ENCODE results near the gene AFG3L2. TPM values are rescaled to one million over a fixed set of nuclear protein-coding genes. Genes with fewer than 3 reads are reported as not detected.

Gene AFG3L2
- total and polyA plus RNA-seq, 2 of the 13 experiments (the other 11 are each of a cell fraction or from before 2014, with no cell fraction given): 28.6 to 86.9 TPM

DNA sequence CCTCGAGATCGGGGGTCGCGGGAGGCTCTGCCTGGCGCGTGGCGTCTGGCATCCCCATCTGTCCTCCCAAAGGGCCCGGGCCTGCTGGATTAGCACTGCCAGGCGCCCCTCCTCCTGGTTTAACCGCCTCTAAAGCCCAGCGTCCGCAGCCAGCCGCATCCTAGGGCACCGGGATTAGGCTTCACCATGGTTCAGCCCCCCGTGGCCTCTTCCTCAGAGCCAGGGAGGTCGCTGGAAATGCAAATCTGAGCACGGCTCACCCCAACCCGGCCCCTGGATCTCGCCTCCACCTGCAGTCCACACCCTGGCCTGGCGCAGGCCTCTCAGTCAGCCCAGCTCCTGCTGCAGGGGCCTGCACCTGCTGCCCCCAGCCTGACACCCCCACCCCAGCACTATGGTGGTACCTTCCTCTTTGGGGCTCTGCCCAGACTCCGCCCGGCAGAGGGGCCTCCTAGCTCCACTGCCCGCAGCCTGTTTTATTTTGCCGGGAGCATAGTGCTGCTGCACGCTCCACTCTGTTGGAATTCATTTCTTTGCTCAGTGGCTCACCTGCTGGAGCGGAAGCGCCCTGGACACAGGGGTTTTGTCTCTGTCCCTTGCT, 43.9 kb upstream of the AFG3L2 start (continued):
- TF ChIP-seq ZNF816 (CRISPR knock-in tag; IDR thresholded peaks at IDR 0.05; ENCODE audit: borderline replicate concordance) (peak; percentile 72; the same call in 1 of the 2 replicates), ZSCAN9 (CRISPR knock-in tag; IDR thresholded peaks at IDR 0.05; ENCODE audit: borderline replicate concordance) (peak; percentile 19; the same call in 1 of the 2 replicates), TBX2 (CRISPR knock-in tag; IDR thresholded peaks at IDR 0.05; ENCODE audit: borderline replicate concordance) (peak; percentile 47; the same call in 1 of the 2 replicates), EED (CRISPR knock-in tag; IDR thresholded peaks at IDR 0.05) (0 out of 2 replicates have a peak, but pooled peaks have one; percentile 59), ZBTB7B (CRISPR knock-in tag; IDR thresholded peaks at IDR 0.05) (peak; percentile 64; the same call in 1 of the 2 replicates), SIN3A (IDR thresholded peaks at IDR 0.05; ENCODE audit: borderline replicate concordance, low read depth, low read length) (peak; percentile 33; the same call in 1 of the 2 replicates), KDM2A (CRISPR knock-in tag; IDR thresholded peaks at IDR 0.05; ENCODE audit: borderline replicate concordance, low read depth) (peak; percentile 59; the same call in 1 of the 2 replicates), YEATS2 (CRISPR knock-in tag; IDR thresholded peaks at IDR 0.05; ENCODE audit: borderline replicate concordance) (peak; percentile 55; the same call in 1 of the 2 replicates), ZNF337 (CRISPR knock-in tag; IDR thresholded peaks at IDR 0.05; ENCODE audit: borderline replicate concordance, low read depth) (no peak), KLF9 (CRISPR knock-in tag; IDR thresholded peaks at IDR 0.05; ENCODE audit: low read depth) (0 out of 2 replicates have a peak, but pooled peaks have one; percentile 36), GZF1 (CRISPR knock-in tag; IDR thresholded peaks at IDR 0.05) (no peak), MYC (CRISPR knock-in tag; IDR thresholded peaks at IDR 0.05; ENCODE audit: borderline replicate concordance) (peak; percentile 70), ADNP (CRISPR knock-in tag; IDR thresholded peaks at IDR 0.05) (no peak), ZSCAN31 (CRISPR knock-in tag; IDR thresholded peaks at IDR 0.05; ENCODE audit: low read depth) (peak; percentile 57; the same call in 1 of the 2 replicates), ELF1 (CRISPR knock-in tag; IDR thresholded peaks at IDR 0.05) (peak; percentile 34; the same call in 1 of the 2 replicates)
- TF ChIP-seq, protein P1, sequence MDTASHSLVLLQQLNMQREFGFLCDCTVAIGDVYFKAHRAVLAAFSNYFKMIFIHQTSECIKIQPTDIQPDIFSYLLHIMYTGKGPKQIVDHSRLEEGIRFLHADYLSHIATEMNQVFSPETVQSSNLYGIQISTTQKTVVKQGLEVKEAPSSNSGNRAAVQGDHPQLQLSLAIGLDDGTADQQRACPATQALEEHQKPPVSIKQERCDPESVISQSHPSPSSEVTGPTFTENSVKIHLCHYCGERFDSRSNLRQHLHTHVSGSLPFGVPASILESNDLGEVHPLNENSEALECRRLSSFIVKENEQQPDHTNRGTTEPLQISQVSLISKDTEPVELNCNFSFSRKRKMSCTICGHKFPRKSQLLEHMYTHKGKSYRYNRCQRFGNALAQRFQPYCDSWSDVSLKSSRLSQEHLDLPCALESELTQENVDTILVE (CRISPR knock-in tag; IDR thresholded peaks at IDR 0.05): 0 out of 2 replicates have a peak, but pooled peaks have one; percentile 48
- TF ChIP-seq, protein P2, sequence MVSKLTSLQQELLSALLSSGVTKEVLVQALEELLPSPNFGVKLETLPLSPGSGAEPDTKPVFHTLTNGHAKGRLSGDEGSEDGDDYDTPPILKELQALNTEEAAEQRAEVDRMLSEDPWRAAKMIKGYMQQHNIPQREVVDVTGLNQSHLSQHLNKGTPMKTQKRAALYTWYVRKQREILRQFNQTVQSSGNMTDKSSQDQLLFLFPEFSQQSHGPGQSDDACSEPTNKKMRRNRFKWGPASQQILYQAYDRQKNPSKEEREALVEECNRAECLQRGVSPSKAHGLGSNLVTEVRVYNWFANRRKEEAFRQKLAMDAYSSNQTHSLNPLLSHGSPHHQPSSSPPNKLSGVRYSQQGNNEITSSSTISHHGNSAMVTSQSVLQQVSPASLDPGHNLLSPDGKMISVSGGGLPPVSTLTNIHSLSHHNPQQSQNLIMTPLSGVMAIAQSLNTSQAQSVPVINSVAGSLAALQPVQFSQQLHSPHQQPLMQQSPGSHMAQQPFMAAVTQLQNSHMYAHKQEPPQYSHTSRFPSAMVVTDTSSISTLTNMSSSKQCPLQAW (CRISPR knock-in tag; IDR thresholded peaks at IDR 0.05): peak; percentile 65; the same call in 1 of the 2 replicates
- TF ChIP-seq, protein P3, sequence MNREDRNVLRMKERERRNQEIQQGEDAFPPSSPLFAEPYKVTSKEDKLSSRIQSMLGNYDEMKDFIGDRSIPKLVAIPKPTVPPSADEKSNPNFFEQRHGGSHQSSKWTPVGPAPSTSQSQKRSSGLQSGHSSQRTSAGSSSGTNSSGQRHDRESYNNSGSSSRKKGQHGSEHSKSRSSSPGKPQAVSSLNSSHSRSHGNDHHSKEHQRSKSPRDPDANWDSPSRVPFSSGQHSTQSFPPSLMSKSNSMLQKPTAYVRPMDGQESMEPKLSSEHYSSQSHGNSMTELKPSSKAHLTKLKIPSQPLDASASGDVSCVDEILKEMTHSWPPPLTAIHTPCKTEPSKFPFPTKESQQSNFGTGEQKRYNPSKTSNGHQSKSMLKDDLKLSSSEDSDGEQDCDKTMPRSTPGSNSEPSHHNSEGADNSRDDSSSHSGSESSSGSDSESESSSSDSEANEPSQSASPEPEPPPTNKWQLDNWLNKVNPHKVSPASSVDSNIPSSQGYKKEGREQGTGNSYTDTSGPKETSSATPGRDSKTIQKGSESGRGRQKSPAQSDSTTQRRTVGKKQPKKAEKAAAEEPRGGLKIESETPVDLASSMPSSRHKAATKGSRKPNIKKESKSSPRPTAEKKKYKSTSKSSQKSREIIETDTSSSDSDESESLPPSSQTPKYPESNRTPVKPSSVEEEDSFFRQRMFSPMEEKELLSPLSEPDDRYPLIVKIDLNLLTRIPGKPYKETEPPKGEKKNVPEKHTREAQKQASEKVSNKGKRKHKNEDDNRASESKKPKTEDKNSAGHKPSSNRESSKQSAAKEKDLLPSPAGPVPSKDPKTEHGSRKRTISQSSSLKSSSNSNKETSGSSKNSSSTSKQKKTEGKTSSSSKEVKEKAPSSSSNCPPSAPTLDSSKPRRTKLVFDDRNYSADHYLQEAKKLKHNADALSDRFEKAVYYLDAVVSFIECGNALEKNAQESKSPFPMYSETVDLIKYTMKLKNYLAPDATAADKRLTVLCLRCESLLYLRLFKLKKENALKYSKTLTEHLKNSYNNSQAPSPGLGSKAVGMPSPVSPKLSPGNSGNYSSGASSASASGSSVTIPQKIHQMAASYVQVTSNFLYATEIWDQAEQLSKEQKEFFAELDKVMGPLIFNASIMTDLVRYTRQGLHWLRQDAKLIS (CRISPR knock-in tag; IDR thresholded peaks at IDR 0.05): no peak
- TF ChIP-seq, protein P4, sequence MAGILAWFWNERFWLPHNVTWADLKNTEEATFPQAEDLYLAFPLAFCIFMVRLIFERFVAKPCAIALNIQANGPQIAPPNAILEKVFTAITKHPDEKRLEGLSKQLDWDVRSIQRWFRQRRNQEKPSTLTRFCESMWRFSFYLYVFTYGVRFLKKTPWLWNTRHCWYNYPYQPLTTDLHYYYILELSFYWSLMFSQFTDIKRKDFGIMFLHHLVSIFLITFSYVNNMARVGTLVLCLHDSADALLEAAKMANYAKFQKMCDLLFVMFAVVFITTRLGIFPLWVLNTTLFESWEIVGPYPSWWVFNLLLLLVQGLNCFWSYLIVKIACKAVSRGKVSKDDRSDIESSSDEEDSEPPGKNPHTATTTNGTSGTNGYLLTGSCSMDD (CRISPR knock-in tag; IDR thresholded peaks at IDR 0.05): no peak

Data from HepG2 (cell line).